HG03565 (cell line): ENCODE data around the gene SF1.

Experiments
- ATAC-seq: cut with Tn5 transposase; IDR thresholded peaks from one replicate; pipeline ENCODE4 v1.9.1; 2021; ENCODE audit warnings: mild to moderate bottlenecking, moderate library complexity; ENCODE audit not compliant: unreplicated experiment

SF1 gene

DNA sequence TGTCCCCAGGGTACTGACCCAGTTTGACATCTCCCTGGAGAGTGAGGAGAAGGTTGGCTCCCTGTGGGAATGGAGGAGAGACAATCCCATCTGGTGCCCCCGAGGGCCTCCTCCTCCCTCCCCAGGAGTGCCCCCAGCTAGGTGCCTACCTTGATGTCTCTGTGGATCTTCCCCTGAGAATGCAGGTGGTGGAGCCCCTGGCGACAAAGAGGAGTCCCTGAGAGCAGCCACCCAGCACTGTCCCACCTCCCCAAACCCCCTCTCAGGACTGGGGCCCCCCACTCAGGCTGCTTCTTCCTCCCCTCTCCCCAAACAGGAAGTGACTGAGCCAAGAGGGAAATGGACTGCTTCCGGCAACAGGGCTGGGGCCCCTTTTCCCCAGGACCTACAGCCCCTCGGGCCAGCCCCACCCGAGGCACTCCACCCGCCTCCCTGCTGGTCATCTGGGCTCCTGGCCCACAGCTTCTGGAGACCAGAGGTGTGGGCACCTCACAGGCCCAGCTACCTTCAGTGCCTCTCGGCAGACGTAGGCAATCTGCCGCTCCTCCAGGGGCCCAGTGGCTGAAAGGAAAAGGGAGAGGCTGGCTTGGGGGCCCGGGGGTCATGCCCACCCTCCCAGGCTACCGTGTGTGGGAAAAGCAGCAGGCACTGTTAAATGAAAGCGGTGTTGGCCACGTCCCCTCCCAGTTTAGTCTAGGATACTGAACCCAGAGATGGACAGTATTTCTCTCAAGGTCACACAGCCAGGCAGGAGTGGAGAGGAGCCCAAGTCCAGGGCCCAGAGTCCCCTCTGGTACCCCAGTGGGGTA lies 23.4 kb upstream of the SF1 start:
- no peak for ATAC-seq

DNA sequence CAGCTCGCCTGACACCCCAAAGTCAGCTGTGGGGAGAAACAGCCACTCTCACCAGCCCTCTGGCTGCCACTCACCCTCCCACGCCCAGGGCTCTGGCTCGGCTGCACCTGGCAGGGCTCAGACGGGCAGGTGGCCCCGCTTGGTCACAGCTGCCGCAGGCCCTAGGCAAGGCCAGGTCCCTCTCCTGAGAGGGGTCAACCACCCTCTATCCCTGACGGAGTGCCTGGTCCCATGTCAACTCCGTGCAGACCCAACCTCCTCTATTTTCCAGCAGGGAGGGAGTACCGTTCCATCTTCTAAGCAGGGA lies 22.8 kb upstream of the SF1 start:
- no peak for ATAC-seq

DNA sequence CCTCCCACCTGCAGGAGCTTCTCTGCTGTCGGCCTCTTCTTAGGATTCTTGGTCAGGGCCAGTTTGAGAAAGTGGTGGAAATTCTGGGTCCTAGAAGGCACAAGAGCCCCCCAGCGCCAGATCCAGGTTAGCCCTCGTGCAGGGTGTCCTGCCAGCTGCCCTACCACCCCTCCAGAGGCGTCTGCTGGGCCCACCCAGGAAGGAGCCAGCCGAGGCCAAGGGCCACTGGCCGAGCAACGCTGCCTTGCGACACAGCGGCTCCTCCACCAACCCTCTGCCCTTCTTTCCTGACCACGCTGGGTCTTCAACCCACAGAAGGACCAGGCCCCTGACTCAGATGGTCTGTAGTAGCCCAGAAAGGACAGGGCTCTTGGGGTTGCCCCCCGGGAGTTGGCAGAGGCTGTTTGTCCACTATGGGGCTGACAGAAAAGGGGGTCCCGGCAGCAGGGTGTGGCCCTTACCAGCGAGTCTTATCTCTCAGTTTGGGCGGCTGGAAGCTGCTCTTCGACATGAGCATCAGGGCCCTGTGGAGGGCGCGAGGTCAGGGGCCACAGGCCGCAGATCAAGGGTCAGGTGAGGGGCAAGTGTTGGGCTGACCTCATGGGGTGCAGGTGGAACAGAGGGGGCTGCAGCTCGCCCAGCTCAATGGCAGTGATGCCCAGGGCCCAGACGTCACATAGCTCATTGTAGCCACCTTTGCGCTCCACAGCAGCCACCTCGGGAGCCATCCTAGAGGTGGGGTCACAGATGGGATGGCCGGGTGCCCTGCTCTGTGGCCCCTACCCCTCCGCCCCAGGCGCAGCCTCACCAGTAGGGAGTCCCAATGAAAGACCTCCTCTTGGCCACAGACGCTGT lies 22.2 kb upstream of the SF1 start:
- no peak for ATAC-seq

DNA sequence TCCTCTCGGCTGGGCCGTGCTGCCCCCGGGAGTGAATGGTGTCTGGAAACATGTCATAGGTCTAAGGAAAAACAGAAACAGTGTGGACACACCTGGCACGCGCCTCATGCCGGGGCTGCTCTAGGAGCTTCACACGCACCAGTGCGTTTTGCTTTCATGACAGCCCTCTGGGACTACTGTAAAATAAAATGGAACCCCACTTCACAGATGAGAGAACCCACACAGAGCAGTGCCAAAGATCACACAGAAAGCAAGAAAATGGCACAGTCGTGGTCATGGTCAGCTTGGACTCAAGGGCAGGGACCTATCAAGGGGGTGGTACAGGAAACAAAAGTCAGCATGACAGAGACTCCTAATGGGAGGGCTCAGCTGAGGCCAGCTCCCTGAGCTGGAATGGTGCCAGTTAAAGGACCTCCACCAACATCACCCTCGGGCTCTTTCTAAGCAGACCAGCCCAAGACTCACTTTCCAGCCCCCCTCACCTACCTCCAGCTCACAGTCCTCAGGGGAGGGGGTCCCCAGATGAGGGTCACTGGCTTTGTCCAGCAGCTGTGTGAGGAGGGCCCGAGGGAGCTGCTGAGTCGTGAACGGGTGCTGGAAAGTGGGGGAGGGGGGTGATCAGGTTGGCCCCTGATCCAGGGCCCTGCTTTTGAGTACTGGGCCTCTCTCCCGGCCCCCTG lies 21.4 kb upstream of the SF1 start:
- ATAC-seq = no peak

DNA sequence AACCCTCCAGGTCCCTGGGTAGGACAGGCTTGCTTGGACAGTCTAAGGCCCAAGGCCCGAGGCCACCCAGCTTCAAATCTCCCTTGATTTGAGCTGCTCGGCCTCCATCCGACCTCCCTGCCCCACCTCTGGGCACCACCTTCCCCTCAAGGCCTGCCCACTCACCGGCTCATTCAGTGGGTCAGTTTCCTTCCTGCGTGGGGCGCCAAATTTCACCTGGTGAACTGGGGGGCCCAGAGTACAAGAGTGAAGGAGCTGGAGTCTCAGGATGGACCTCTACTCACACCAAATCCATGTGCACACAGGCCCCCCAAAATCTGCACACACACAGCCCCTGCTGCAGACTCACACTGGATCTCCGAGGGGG lies 20.9 kb upstream of the SF1 start:
- ATAC-seq = no peak

DNA sequence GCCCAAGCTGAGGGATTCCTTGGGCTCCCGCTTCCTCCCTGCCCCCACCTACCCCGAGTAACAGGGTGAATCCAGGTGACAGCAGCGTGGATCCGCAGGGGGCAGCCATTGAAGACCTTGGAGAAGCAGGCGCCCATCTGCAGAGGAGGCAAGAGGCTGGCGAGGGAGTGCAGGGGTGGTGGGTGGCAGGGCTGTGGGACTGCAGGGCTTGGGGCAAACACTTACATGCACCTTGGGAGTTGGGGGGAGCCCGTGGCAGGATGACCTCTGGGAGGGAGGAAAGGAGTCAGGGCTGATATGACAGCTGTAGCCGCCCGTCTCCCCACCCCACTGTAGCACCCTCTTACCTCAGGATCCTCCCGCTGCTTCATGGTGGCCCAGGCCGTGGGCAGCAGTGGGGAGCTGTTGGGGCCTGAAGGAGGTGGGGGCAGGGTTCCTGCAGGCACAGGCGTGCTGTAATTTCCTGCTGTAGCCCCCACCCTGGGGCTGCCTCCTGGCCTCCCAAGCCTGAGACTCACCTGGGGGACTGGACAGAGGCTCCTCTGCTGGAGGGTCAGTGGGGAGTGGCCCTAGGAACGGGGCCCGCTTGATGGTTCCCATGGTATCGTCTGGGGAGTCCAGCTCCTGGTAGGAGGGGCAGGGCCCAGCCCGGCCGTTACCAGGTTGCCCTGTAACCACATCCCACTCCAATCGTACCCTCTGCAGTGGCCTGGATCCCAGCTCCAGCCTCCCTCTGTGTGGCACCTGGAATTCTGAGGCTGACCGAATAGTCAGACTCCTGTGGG lies 18.6 kb upstream of the SF1 start:
- ATAC-seq = no peak

DNA sequence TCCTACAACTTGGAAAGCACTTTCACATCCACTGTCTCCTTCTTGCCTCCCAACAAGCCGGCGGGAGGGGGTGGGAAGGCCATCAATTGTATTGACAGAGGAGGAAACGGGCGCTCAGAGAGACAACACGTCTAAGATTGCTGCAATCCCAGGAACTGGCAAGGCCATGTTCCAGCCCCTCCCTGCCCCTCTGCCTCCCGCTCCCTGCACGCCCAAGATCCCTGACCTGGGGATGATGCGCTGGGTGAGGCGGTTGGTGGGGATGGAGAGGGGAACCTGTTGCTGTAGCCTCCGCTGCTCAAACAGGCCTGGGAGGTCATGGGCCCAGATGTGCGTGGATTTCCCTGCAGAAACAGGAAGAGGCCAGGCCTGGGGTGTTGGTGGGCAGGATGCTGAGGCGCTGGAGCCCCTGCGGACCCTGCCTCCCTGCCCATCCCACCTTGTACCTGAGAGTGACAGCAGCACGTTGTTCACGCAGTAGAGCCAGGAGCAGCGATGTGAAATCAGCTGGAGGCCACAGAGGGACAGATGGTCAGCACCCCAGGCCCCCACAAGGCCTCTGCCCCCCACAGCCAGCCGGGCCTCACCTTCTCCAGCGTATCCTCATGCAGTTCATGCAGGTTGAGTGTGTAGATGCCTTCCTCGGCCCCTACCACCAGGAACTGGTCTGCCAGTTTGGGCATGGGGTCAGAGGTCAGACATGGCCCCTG lies 17.9 kb upstream of the SF1 start:
- no peak for ATAC-seq

DNA sequence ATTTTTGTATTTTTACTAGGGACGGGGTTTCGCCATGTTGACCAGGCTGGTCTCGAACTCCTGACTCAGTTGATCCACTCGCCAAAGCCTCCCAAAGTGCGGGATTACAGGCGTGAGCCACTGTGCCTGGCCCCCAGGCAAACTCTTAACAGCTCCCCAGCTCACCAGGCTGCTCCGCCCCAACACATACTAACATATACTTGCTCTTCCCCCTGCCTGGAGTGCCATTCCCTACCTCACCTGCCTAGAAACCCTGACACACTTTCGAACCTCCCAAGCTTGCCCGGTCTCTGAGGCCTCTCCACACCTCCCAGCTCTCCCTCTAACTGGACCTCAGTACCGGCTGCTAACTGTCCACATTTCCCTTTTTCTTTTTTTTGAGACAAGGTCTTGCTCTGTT lies 16.2 kb upstream of the SF1 start:
- no peak for ATAC-seq

DNA sequence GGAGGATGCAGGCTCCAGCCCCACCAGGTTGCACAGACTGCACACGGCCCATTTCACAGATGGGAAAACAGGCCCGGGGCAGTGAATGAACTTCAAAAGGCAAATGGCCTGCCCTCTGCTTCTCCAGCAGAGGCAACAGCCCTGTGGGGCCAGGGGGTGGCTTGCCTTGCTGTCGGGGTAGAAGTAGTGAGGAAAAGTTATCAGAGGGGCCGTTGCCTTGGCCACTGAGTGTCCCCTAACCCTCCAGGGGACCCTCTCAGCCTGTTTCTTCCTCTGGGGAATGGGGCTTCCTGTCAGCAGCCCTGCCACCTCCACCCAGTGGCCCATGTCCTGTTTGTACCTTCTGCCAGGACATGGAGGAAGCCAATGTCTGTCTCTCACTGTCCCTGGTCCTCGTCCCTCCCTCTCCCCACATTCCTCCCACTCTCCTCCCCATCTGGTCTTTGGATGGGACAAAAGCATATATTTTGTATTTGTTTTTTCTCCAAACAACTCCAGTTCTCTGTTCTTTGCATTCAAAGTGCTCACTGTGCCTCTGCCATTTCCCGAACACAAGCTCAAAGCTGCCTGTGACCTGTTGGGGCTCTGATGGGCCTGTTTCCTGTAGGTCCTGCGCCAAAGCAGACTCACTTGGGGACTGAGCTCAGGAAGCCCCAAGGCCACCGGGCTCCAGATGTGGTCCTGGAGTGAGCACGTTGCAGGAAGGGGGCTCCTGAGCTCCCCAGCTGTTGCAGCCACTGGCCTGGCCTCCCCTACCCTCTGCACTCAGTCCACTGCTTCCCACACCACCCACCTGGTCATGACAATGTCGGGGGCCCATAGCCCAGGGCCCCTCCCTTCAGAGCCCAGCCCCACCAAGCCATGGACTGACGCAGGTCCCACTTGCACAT lies 15.2 kb upstream of the SF1 start:
- no peak for ATAC-seq

DNA sequence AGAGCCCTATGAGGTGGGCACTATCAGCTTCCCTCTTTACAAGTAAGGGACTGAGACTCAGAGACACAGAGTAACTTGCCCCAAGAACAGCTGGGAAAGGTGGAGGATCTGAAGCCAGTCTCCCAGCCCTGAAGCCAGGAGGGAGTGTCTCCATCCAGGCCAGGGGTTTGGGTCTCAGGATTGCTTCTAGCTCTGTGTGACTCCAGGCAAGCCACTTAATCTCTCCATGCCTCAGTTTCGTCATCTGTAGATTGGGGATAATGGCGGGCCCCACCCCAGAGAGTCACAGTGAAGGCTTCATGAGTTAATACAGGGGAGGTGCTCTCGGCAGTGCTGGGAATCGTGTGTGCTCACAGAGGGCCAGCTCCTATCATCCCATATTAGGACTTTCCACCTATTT lies 14.1 kb upstream of the SF1 start:
- ATAC-seq = no peak

DNA sequence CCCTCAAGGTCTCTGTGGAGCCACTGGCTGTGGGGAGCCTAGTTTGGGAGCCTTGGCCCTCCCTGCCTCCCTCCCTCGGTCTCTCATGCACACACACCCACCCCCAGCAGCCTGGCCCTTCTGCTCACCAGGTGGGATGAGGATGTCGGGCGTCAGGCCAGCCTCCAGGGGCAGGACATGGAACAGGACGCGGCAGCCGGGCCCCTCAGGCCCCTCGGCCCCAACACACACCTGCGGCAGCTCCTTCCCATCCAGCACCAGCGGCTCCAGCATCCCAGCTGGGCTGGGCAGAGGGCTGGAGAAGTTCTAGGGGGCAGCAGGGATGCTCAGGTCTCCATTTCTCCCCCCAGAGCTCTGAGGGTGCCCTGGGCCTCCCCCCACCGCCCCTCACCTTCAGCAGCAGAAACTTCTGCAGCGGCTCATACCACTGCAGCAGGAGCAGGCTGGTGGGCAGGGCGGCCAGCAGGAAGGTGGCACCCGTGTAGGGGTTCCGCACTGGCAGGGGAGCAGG lies 13.5 kb upstream of the SF1 start:
- ATAC-seq = no peak

DNA sequence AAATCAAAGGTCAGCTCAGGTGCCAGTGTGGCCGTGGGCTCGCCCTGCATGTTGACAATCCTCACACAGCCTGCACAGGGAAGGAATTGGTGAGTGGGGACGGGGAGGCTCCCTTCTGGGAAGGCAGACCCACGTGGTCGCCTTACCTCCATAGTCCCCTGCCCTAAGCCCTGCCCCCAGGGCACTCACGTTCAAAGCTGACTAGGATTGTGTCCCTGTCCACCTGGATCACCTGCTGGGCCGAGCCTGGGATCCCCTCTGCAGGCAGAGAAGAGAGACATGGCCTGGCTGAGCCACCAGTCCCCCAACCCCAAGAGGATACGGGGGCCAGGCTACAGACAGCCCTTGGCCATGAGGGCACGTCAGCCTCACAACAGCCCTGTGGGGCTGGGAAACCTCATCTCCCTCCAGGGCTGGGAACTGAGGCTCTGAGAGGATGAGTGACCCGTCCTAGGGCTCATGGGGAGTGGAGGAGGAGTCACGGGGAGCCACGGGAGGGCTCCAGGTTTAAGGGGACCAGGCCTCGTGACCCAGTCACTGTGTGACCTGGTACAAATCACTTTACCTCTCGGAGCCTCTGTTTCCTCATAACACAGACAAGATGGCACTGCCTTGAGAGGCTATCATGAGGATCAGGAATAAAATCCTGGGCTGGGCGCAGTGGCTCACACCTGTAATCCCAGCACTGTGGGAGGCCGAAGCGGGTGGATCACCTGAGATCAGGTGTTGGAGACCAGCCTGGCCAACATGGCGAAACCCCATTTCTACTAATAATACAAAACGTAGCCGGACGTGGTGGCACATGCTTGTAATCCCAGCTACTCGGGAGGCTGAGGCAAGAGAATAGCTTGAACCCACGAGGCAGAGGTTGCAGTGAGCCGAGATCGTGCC lies 12.1 kb upstream of the SF1 start:
- ATAC-seq = no peak

DNA sequence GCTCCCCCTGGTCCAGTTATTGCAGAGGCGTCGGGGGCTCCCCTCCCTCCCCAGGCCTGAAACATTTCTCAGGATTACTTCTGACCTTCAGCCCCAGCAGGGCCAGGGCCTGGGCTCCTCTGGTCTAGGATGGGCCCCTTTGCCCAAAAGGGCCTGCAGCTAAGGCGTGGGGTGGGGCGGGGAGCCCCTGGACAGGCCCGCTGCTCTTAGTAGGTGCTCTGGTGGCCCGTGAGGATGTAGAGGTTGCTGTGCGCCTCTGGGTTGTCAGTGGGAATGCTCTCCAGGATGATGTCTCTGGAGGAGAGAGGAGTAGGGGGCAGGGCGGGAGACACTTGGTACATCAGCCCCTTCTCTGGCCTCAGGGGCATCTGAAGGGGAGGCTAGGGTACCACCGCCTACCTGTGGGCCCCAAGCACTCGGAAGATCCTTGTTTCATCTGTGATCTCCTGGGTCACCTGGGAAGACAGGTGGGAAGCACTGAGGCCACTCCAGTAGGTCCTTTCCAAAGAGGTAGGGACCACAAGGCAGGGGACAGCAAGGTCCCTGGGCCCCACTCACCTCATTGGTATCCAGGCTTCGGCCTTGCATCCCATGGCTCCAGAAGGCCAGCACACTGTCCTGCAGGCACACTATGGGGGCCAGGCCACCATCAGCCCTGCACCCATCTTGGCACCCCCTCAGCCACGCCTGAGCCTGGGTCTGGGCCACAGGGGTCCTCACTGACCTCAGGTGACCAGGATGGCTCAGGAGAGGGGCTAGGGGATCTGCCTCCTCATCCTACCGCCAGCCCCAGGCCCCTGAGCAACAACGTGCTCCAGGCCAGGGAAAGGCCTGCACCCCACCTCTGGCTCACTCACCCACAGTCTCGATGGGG lies 11.2 kb upstream of the SF1 start:
- no peak for ATAC-seq

DNA sequence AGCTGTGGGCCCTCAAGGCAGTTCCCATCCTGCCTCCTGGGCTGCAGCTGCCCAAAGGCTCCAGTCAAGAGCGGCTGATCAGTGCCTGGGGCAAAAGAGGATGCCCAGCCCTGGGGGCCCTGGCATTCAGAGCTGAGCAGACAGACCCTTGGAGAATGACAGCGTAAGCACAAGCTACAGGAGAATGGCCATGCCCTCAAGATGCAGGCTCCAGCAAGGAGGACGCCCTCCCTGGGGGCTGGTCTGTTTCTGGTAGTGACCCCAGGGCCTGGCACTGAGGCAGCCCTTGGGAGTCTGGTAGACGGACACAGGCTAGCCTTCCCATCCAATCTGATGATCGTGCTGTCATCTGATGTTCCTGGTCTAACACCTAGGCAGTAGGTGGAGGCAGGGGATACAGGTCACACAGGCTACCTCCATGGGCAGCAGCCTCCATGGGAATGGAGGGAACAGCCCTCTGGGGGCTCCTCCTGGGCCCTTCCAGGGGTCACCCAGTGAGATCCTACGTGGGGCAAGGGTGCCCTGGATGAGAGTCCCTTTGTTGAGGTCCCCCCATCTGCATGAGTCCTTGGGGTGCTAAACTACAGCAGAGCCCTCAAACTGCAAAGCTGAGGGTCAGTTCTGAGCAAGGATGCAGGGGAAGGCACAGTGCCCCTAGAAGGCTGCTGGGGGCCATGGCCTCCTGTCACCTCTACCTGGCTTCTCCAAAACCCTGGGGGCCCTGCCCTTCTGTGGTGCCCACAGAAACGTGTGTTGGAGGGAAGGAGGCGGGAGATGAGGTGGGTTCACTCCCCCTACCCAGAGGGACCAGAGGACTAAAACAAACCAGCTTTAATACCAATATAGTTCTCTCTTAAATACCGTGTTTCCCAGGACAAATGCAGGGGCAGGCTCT lies 10.2 kb upstream of the SF1 start:
- no peak for ATAC-seq

DNA sequence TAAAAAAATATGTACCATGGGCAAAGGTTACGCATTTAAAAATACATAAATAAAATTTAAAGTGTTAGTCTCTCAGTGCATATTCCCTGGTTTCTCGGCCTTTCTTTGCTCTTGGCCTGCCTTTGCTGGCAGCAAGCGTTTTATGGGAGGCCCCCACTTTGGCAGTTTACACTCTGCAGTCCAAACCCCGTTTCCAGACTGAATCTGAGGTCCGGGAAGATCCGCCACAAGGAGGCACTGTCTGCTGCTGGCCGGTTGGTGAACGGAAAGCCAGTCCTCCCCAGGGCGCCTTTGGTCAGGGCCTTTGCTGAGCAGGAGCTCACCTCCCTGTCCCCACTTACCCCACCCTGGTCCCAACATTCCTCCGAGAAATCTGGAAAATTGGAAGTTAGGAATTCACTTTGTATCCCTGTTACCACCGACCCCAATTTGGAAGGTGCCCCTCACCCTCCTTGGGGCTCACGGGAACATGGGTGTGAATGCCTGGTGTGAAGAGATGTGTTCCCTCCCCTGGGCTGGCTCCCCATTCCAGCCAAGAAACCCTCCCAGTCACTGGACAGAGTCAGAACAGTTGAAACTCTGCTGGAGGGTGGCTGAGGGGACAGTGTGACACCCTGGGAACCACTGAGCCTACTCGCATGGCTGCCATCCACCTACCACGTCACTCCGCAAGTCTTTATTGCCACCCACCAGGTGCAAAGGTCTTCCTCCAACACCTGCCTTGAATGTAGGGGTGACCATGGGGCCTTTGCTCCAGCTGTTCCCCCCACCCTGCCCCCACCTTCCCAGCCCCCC lies 9.4 kb upstream of the SF1 start:
- no peak for ATAC-seq

DNA sequence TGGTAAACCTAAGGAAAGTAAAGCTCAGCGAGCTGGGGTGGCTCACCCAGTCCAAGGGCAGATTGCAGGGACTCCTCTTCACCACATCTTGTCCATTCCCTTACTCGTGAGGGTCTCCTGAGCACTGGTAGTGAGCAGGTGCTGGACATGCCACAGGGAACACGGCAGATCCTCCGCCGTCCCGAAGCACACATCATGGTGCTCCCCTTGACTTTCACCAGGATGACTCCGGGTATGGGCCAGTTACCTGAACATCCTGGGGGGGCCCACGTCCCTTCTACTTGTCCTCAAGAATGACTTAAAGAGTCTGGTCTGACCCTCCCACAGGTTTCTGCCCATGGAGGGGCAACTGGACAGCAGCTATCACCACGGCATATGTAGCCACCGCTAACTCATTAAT lies 8.0 kb upstream of the SF1 start:
- ATAC-seq = no peak
